Large intestine (tissue), 3 donors: ENCODE measurements around the gene ZNF579. TPM values are rescaled to one million over a fixed set of nuclear protein-coding genes. Genes with fewer than 3 reads are reported as not detected.

Experiments
- DNase-seq, 2 donors: peaks; one replicate each; pipeline versions ENCODE4 v3.0.0 to v3.0.0-alpha.2; 2013
- H3K27ac ChIP-seq: one replicate; pipeline ENCODE4 v1.5.1; 2013; ENCODE audit warnings: low read length
- H3K27me3 ChIP-seq: 2 replicates; pipeline ENCODE4 v1.6.1; 2013; ENCODE audit warnings: low read length; ENCODE audit not compliant: control insufficient read depth, insufficient read depth
- H3K36me3 ChIP-seq: 2 replicates; pipeline ENCODE4 v1.6.1; 2013; ENCODE audit warnings: low read length; ENCODE audit not compliant: control insufficient read depth, insufficient read depth
- H3K4me1 ChIP-seq: one replicate; pipeline ENCODE4 v1.6.1; 2013; ENCODE audit warnings: low read length; ENCODE audit not compliant: control insufficient read depth, insufficient read depth
- H3K4me3 ChIP-seq: one replicate; pipeline ENCODE4 v1.5.1; 2013; ENCODE audit warnings: low read length
- H3K9me3 ChIP-seq: one replicate; pipeline ENCODE4 v1.6.1; 2013; ENCODE audit warnings: mild to moderate bottlenecking, low read depth, low read length, moderate library complexity; ENCODE audit not compliant: control insufficient read depth
- WGBS: methylation state at CpG from one replicate; pipeline ENCODE4 v1.1.5; 2013; ENCODE audit warnings: low lambda C conversion rate; ENCODE audit not compliant: insufficient coverage; 5-methylcytosine and 5-hydroxymethylcytosine counted together
- polyA plus RNA-seq: library from polyadenylated mRNA; unstranded; fragments of 120-200 nt; gene quantifications from one replicate; pipeline ENCODE4 v1.2.1, GENCODE V29; 2013

Gene ZNF579
- polyA plus RNA-seq, 1 donor, result 14.9 TPM

- no peaks in the 10 kb centered on the region for H3K4me1 ChIP-seq
- no peak overlapping the region for H3K27ac ChIP-seq
- H3K9me3 ChIP-seq, result peaks cover 7% of the 10 kb centered on the region
- no CpG with 5 or more reads among the region's 27 CpGs for WGBS
- no peaks in the 10 kb centered on the region for H3K27me3 ChIP-seq
- H3K36me3 ChIP-seq, result peaks cover 34% of the 10 kb centered on the region
- no peak for DNase-seq
- H3K4me3 ChIP-seq, result no peak overlapping the region
These were observed 32.7 kb upstream of the ZNF579 start for GRCh38 chr19:55613396-55613795.

GRCh38 chr19:55611983-55612645 is 31.5 kb upstream of the ZNF579 start:
- no peak for DNase-seq
- Histone ChIP-seq H3K36me3 (peaks cover 30% of the 10 kb centered on the region), H3K4me3 (no peak overlapping the region), H3K27me3 (no peaks in the 10 kb centered on the region), H3K4me1 (no peaks in the 10 kb centered on the region), H3K27ac (no peak overlapping the region), H3K9me3 (peaks cover 7% of the 10 kb centered on the region)
- 100% methylated on average over 1 of the region's 3 CpGs for WGBS

GRCh38 chr19:55611300-55611982 is 30.8 kb upstream of the ZNF579 start:
- Histone ChIP-seq H3K36me3 (peaks cover 27% of the 10 kb centered on the region), H3K4me3 (no peak overlapping the region), H3K27me3 (no peaks in the 10 kb centered on the region), H3K27ac (no peak overlapping the region), H3K4me1 (no peaks in the 10 kb centered on the region), H3K9me3 (peaks cover 7% of the 10 kb centered on the region)
- no CpG with 5 or more reads among the region's 15 CpGs for WGBS
- no peak for DNase-seq

- 100% methylated on average over 2 of the region's 5 CpGs for WGBS
- peaks cover 5% of the 10 kb centered on the region for H3K4me1 ChIP-seq
These were observed 28.7 kb upstream of the ZNF579 start for GRCh38 chr19:55609326-55609725.

GRCh38 chr19:55606817-55607216 is 26.2 kb upstream of the ZNF579 start:
- DNase-seq, result no peak
- peaks cover 5% of the 10 kb centered on the region for H3K4me1 ChIP-seq
- peaks cover 3% of the 10 kb centered on the region for H3K9me3 ChIP-seq
- no peak overlapping the region for H3K4me3 ChIP-seq
- H3K27ac ChIP-seq, result no peak overlapping the region
- H3K27me3 ChIP-seq, result no peaks in the 10 kb centered on the region
- H3K36me3 ChIP-seq, result peaks cover 22% of the 10 kb centered on the region
- 94% methylated on average over 4 of the region's 9 CpGs for WGBS

More at GRCh38 chr19:55609326-55609725, 28.7 kb upstream of the ZNF579 start:
- Histone ChIP-seq H3K27ac (no peak overlapping the region), H3K9me3 (no peaks in the 10 kb centered on the region), H3K27me3 (no peaks in the 10 kb centered on the region), H3K4me3 (no peak overlapping the region), H3K36me3 (peaks cover 22% of the 10 kb centered on the region)
- DNase-seq, result no peak

- Histone ChIP-seq H3K36me3 (peaks cover 20% of the 10 kb centered on the region), H3K9me3 (peaks cover 3% of the 10 kb centered on the region), H3K27me3 (no peaks in the 10 kb centered on the region), H3K27ac (peak overlapping the region; percentile 92), H3K4me3 (peak overlapping the region; percentile 94), H3K4me1 (peaks cover 5% of the 10 kb centered on the region)
- WGBS, result no CpG with 5 or more reads among the region's 12 CpGs
- DNase-seq, result no peak
These were observed 25.8 kb upstream of the ZNF579 start for GRCh38 chr19:55606471-55606787.

GRCh38 chr19:55605637-55606470 is 25.2 kb upstream of the ZNF579 start, which contains the start of gene ZNF865:
ZNF865 (plus strand) TSS chr19:55605647; CDS start chr19:55613619, 7,972 bp downstream.
- Histone ChIP-seq H3K27me3 (no peaks in the 10 kb centered on the region), H3K27ac (peak within 1 kb of the TSS; percentile 98), H3K9me3 (peaks cover 3% of the 10 kb centered on the region), H3K36me3 (peaks cover 18% of the 10 kb centered on the region), H3K4me3 (peak within 1 kb of the TSS; percentile 94), H3K4me1 (peaks cover 8% of the 10 kb centered on the region)
- peak; percentile 70 to 87 for DNase-seq
- no CpG with 5 or more reads among the region's 44 CpGs for WGBS

GRCh38 chr19:55605207-55605636 is 24.6 kb upstream of the ZNF579 start:
- Histone ChIP-seq H3K9me3 (peaks cover 3% of the 10 kb centered on the region), H3K4me1 (peaks cover 9% of the 10 kb centered on the region), H3K27me3 (no peaks in the 10 kb centered on the region), H3K4me3 (peak overlapping the region; percentile 94), H3K36me3 (peaks cover 14% of the 10 kb centered on the region), H3K27ac (peak overlapping the region; percentile 98)
- DNase-seq, result peak; percentile 97 to 98
- no CpG with 5 or more reads among the region's 43 CpGs for WGBS

GRCh38 chr19:55603581-55604292 is 23.1 kb upstream of the ZNF579 start:
- Histone ChIP-seq H3K36me3 (peaks cover 5% of the 10 kb centered on the region), H3K4me1 (peaks cover 9% of the 10 kb centered on the region), H3K9me3 (peaks cover 7% of the 10 kb centered on the region), H3K4me3 (no peak overlapping the region), H3K27me3 (no peaks in the 10 kb centered on the region), H3K27ac (no peak overlapping the region)
- WGBS, result 71% methylated on average over 3 of the region's 22 CpGs
- no peak for DNase-seq

- DNase-seq, result no peak
- peaks cover 5% of the 10 kb centered on the region for H3K36me3 ChIP-seq
- peaks cover 9% of the 10 kb centered on the region for H3K4me1 ChIP-seq
- peaks cover 7% of the 10 kb centered on the region for H3K9me3 ChIP-seq
- H3K27me3 ChIP-seq, result no peaks in the 10 kb centered on the region
- no peak overlapping the region for H3K4me3 ChIP-seq
- 87% methylated on average over 5 of the region's 21 CpGs for WGBS
- H3K27ac ChIP-seq, result no peak overlapping the region
These were observed 22.5 kb upstream of the ZNF579 start for GRCh38 chr19:55603115-55603514.
